ENCODE measurements around the gene ID4.

The ID4 gene

DNA sequence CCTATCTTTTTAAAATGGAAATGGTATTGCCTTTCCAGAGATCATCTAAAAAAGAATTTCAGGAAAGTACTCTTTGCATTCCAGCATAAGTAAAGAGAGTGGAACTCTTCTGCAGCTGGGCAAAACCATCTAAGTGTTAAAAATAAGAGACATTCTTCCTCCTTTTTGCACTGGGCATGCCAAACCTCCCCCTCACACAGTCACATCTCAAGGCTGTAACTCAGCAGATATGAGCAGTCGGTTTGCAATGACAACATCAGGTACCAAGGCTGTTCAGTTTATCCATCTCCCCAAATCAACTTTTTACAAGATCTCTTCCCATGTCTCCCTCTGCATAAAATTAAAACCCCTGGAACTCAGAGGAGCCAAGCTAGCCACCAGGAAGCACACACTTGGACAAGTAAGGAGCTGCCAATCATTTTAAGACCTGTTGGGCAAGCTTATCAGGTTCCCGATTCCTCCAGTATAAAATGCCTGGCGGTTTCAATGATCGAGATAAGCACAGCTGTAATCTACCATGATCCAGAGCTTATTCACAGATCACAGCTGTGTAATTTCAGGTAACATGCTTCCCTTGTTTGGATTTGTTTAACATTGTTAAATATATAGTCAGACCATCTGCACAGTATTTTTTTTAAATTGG, 23.2 kb downstream of the ID4 start:
- DNase-seq (ENCODE audit: low spot score): no peak

DNA sequence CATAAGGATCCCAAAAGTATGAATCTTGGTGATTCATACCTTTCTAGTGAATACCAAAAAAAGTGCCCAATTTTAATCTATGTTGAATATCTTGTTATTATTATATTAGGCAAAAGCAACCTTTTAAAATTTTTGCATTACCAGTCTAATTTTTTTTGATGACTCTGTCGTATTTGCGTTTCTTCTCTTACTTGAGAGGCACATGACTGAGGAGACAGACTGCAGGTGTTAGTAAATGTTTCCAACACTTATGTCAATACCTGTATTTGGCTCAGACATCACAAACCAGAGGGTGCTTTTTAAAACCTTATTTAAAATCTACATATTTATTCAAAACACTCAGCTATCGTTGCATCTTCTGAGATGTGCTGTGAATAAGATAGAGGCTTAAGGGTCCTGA, 27.1 kb downstream of the ID4 start:
- DNase-seq (ENCODE audit: low spot score): no peak

DNA sequence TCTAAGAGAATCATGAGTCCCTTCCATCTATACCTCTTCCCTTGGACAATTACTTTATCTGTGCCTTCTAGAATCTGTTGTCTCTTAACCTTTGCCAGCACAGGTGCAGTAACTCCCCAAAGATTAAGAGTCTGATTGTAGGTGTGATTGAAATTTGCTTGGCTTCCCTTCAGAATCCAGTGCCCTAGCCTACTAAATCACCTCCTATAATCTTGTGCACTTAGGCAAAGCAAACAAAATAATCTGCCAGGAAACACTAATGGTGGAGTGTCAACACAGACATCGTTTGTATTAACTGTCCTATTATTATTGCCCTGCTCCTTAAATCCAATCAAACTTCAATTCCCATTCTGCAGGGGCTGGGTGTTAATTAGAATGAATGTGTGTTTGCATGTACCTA, 28.0 kb downstream of the ID4 start:
- no peak for DNase-seq (ENCODE audit: low spot score)

DNA sequence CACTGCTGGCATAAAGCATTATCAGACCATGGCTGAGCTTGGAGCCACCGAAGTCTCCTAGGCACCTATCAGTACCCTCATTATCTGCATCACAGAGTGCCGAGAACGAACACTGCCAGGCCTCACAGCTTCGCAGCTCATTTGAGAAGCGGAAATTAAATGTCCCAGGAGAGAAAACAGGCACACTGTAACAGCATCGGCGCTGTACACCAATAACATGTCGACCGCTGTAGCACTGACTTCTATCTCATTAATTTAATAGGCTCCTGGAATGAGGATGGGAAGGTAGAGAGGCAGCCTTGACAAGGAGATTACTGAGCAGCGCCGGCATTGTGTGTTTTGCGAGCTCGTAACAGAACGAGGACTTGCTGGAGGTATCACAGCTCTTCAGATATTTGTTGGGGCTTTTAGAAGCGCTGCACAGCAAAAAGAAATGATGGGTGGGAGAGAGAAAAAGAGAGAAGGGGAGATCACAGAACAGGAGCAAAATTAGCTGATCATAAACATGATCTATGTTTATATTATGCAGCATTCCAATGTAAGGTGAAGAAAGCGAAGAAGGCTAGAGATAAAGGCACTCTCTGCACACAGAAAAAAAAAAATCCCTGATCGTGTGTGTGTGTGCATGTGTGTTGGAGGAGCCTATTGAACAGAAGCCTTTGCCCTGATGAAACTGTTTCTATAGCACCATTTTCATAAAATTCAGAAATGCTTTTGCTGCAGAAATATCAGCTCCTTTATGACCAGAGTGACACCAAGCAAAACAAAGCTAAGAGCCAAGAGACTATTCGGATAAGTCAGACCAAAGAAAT, 29.2 kb downstream of the ID4 start:
- DNase-seq (ENCODE audit: low spot score): no peak

DNA sequence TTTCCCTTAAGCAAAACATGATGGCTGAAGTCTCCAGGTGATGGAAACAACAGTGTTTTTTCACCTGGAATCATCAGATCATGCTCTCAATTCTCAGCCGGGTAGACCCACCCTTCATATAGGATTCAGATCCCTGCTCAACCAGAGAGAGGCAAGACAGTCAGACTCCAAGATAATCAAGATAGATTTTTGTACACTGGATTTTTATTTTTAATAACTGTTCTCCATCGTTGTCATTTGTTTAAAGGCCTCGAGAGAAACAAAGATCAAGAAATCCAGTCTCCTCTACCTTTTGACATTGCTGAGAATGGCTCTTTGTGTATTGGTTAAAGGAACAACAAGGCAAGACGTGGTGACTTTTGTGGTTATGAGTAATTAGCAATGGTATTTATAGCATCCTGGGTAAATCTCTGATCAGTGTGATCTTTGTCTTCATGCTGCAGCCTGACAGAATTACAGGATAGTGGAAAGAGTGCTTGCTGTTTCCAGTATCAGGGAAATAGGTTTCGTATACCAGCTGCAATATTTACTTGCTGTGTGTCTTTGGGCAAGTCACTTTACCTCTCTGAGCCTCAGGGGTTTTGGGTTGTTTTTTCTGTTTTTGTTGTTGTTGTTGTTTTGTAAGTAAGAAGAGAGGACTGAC, 29.9 kb downstream of the ID4 start:
- no peak for DNase-seq (ENCODE audit: low spot score)

DNA sequence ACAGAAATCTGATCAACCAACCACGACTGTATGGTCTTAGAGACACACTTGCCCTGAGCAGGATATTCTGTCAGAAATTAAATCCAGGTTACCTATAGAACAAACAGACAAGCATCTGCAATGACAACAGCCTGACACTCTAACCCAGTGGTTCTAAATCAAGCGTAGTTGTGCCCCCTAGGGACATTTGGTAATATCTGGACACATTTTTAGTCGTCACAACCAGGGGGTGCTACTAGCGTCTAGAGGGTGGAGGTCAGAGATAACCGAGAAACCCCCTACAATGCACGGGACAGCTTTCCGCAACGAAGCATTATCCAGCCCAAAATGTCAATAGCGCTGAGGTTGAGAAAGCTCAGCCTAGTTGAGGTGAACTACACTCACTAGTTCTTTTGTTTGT, 32.3 kb downstream of the ID4 start:
- DNase-seq (ENCODE audit: low spot score): no peak

DNA sequence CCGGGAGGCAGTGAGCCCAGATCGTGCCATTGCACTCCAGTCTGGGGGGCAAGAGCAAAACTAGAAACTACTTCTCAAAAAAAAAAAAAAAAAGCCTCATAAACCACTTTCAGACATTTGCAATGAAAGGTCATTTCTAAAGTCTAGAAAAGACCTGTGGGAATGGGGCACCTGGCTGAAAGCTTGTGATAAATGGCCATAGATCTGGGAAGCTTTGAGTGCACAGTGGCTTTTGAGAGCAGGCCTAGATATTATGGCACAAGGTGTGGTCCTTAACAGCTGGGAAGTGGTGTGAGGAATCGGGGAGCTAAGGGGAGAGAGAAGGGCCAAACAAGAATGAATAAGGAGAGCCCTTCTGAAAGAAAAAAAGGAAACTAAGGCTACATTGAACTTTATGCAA, 33.2 kb downstream of the ID4 start:
- DNase-seq (ENCODE audit: low spot score): no peak

DNA sequence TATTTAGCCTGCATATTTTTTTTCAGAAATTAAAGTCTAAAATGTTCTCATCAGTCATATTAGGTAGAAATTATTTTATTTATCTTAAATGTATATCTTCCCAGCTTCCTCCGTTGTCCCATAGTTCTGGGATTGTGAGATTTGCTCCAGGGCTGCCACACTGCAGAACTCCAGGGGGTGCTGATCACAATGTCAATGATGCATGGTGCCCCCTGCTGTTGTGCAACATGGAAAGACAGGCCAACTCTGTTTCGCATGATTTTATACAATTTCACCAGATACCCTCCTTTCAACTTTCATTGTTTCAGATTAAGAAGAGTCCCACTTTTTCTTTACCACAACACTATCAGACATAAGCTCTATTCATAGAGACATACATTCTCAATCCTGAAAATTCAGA, 35.9 kb downstream of the ID4 start:
- no peak for DNase-seq (ENCODE audit: low spot score)

DNA sequence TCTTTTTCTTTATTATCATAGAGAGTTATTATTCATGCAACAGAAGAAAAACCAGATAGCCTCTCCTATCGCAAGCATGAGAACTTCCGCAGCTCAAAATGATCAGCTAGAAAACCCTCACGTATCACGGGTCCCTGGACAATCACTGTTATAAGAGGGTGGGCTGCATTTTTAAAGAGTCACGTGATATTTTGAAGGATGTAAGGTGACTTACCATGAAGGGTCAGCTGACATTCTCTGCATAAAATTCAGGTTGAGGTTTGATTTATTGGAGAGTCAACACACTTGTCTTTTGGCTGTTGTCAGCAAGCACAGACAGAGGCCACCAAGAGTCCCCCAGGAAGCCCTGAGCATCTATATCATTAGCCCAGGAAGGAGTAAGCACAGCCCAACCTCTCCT, 39.5 kb downstream of the ID4 start:
- no peak for DNase-seq (ENCODE audit: low spot score)

DNA sequence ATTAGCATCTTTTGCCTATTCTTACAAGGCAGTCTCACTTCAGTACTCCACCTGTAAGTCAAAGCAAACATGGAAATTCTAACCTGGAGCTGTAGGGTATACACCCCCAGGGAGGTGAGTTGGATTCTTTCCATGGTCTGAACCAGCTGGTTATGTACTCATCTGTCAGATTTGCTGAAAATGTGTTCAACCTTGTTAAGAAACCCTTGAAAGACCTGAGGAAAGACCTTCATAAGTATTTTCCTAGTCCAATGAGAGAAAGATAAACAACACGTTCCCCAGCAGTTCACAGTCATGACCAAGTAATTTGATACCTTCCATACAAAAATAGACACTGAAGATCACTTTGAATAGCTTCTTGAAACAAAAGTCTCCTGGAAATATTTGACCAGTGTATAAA, 42.5 kb downstream of the ID4 start:
- no peak for DNase-seq (ENCODE audit: low spot score)

DNA sequence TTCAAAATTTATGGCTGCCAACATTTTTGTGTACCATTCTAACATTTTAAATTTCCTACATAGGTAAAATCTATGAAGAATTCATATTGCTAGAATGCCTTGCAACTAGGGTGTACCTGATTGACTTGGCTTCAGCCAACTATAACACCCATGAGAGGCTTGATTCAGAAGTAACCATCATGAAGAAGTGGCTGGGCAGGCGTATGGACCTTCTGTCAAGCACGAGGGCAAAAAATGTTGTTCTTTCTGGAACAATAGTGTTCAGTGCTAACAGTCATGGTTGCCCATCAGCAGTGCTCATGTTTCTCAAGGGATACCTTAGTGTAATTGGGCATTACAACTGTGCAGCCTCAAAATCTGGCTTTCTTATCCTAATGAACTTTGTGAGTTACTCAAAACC, 42.9 kb downstream of the ID4 start:
- no peak for DNase-seq (ENCODE audit: low spot score)

DNA sequence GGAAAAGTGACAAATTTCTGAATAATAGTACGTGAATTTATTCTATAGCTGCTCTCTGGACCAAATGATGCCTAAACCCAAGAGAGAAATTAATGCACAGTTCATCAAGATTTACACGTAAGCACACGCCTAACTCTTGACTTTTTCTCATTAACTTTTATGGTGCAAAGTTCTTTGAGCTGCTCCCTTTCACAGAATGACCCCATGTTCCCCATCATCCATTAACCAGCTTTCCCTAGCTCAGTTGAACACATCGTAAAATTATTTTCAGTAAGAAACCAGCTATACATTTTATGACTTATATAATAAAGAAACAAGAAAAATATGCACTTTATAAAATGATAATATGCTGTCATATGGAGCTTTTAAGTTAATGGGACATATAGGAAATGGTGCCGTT, 54.3 kb downstream of the ID4 start:
- DNase-seq (ENCODE audit: low spot score): no peak
